Hematopoietic multipotent progenitor cell treated with erythropoietin and hydrocortisone succinate and interleukin-3 and kit ligand, for 8 days (in vitro differentiated cells): ENCODE results near the gene SIT1.

Experiments used
- DNase-seq: peaks from one replicate; pipeline ENCODE4 v3.0.0-alpha.2; 2015

The SIT1 gene

GRCh38 chr9:35603986-35604577, 46.6 kb downstream of the SIT1 start:
- peak; percentile 99 for DNase-seq

GRCh38 chr9:35603506-35603985, 47.2 kb downstream of the SIT1 start:
- no peak for DNase-seq

GRCh38 chr9:35599763-35600604, 50.7 kb downstream of the SIT1 start:
- DNase-seq, result peak; percentile 22
